ENCODE results near the gene CYP19A1.

DNA sequence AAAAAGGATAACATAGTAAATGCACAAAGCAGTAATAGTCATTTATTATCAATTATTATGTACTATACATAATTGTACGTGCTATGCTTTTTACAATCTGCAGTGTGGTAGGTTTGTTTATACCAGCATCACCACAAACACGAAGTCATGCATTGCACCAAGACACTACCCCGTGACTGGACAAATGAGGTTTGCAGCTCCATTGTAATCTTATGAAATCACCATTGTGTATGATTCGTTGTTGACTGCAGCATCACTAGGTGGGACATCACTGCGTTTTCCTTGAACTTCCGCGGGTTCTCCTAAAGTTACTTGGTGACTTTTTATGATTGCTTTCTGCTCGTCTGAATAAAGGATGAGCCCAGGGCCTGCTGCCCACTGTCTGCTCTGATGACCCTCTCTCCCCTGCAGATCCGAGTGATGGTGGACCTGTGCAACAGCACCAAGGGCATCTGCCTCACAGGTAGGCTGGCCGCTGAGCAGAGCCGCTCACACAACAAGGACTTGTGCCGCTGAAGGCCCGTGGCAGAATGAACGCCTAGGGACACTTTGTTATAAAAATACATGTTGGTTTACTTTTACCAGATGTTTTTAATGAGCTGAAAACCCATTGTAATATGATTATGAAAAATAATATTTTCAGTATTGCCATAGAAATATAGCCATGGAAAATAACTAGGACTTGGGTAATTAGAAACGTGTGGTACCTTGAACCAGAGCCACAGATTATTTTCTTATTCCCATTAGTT, 38.8 kb upstream of the CYP19A1 start:
- no peak for TF ChIP-seq CTCF (IDR thresholded peaks at IDR 0.05; ENCODE audit: low read depth, low read length, poor library complexity, severe bottlenecking)
- TF ChIP-seq EZH2phosphoT487 (IDR thresholded peaks at IDR 0.05; ENCODE audit: borderline replicate concordance, low read length) = no peak
